Activated T-helper 1 cell treated with anti-CD3 and anti-CD28 coated beads, Interleukin-12 subunit alpha, Interleukin-12 subunit beta, Interleukin-2, Interleukin-4 antibody, amounts not matched to agents 30 ng/mL and 10 ng/mL and 1 ng/mL, durations not matched to agents 14 hours and 24 hours and 36 hours (primary cell): Measurements from ENCODE around the gene TMEM185B. TPM values are rescaled to one million over a fixed set of nuclear protein-coding genes. Genes with fewer than 3 reads are reported as not detected.
A peak's percentile ranks its signal among the peaks of the same experiment; 100 is the strongest.

ENCODE experiments used
- DNase-seq: peaks from one replicate; pipeline ENCODE4 v3.0.0; 2021; ENCODE audit warnings: low spot score
- H3K27ac Mint-ChIP-seq: one replicate; pipeline ENCODE4 v1.8.0; 2021; ENCODE audit warnings: mild to moderate bottlenecking, mixed read lengths
- H3K27me3 Mint-ChIP-seq: one replicate; pipeline ENCODE4 v1.8.0; 2022; ENCODE audit warnings: mild to moderate bottlenecking, moderate library complexity, mixed read lengths; ENCODE audit not compliant: insufficient read depth
- H3K36me3 Mint-ChIP-seq: one replicate; pipeline ENCODE4 v1.8.0; 2021; ENCODE audit warnings: low read depth, mixed read lengths
- H3K4me1 Mint-ChIP-seq: one replicate; pipeline ENCODE4 v1.8.0; 2021; ENCODE audit warnings: low read depth, mixed read lengths
- H3K4me3 Mint-ChIP-seq: one replicate; pipeline ENCODE4 v1.8.0; 2021; ENCODE audit warnings: mild to moderate bottlenecking, moderate library complexity, mixed read lengths
- H3K9me3 Mint-ChIP-seq: one replicate; pipeline ENCODE4 v1.8.0; 2021; ENCODE audit warnings: mixed read lengths
- intact Hi-C: fragments of 100-400 bp; cut with micrococcal nuclease; formaldehyde crosslinking; loops from one replicate; pipeline ENCODE4 v1.15.1; 2024
- total RNA-seq: library from RNA; stranded (reverse); gene quantifications from 2 replicates; pipeline ENCODE4 v1.2.3, GENCODE V29; 2022

Gene TMEM185B
- total RNA-seq, 1 donor from 2014 or later: 47.9 TPM

GRCh38 chr2:120177973-120178372, 45.2 kb downstream of the TMEM185B start:
- no peaks in the 10 kb centered on the region for H3K27me3 Mint-ChIP-seq
- peaks cover 4% of the 10 kb centered on the region for H3K36me3 Mint-ChIP-seq
- peak overlapping the region; percentile 99 for H3K4me3 Mint-ChIP-seq
- H3K27ac Mint-ChIP-seq: peak overlapping the region; percentile 59
- peaks cover 60% of the 10 kb centered on the region for H3K4me1 Mint-ChIP-seq
- intact Hi-C loops: loop anchor here (1.0 to 5.0 kb wide), 10 partner anchors 43 to 811 kb away; partner anchors contain the start of genes C2orf76, DBI, EPB41L5 and PTPN4
- DNase-seq: no peak
- no peaks in the 10 kb centered on the region for H3K9me3 Mint-ChIP-seq

GRCh38 chr2:120177001-120177621, 46.1 kb downstream of the TMEM185B start:
- peak overlapping the region; percentile 99 for H3K4me3 Mint-ChIP-seq
- H3K9me3 Mint-ChIP-seq: no peaks in the 10 kb centered on the region
- no peaks in the 10 kb centered on the region for H3K27me3 Mint-ChIP-seq
- H3K27ac Mint-ChIP-seq: peak overlapping the region; percentile 100
- peaks cover 57% of the 10 kb centered on the region for H3K4me1 Mint-ChIP-seq
- peaks cover 4% of the 10 kb centered on the region for H3K36me3 Mint-ChIP-seq
- peak; percentile 68 for DNase-seq
- intact Hi-C loops: loop anchor here (1.0 to 5.0 kb wide), 10 partner anchors 44 to 810 kb away; partner anchors contain the start of genes C2orf76, DBI, EPB41L5 and PTPN4

- Mint-ChIP-seq H3K27ac (peak overlapping the region; percentile 100), H3K36me3 (peaks cover 3% of the 10 kb centered on the region), H3K27me3 (no peaks in the 10 kb centered on the region), H3K4me3 (peak overlapping the region; percentile 99), H3K4me1 (peaks cover 51% of the 10 kb centered on the region), H3K9me3 (no peaks in the 10 kb centered on the region)
- DNase-seq: no peak
- intact Hi-C loops: loop anchor here (2.0 to 5.0 kb wide), 3 partner anchors 56 to 809 kb away; partner anchors contain the start of genes C2orf76 and DBI
These were observed 46.7 kb downstream of the TMEM185B start for GRCh38 chr2:120176526-120176925.

- peak; percentile 18 for DNase-seq
- Mint-ChIP-seq H3K36me3 (peaks cover 6% of the 10 kb centered on the region), H3K4me3 (no peak overlapping the region), H3K27ac (no peak overlapping the region), H3K4me1 (peaks cover 47% of the 10 kb centered on the region), H3K9me3 (no peaks in the 10 kb centered on the region), H3K27me3 (peaks cover 7% of the 10 kb centered on the region)
- intact Hi-C loops: loop anchor here (1.0 to 5.0 kb wide), 6 partner anchors 66 to 808 kb away; partner anchors contain the start of genes C2orf76 and DBI
These were observed 48.1 kb downstream of the TMEM185B start for GRCh38 chr2:120174963-120175581.

Other genes with a start within 250 kb of the TMEM185B start
- 1.2 TPM in 2 replicates for gene EPB41L5, start 210.3 kb downstream of the TMEM185B start, total RNA-seq
- gene RALB, start 29.5 kb upstream of the TMEM185B start, total RNA-seq: 79.7 and 84.2 TPM in 2 replicates
- not detected in 2 replicates for gene INHBB, start 122.7 kb upstream of the TMEM185B start, total RNA-seq